Lower leg skin (tissue), 4 donors: ENCODE data around the gene FOXL3. TPM values are rescaled to one million over a fixed set of nuclear protein-coding genes. Genes with fewer than 3 reads are reported as not detected.
"Not testable (repeated sequence)": the region's sequence is repeated elsewhere in the genome, so short reads cannot be mapped to it uniquely, and the experiment has no call there.

Source experiments
- DNase-seq, 2 donors: peaks; one replicate each; pipeline ENCODE4 v3.0.0-alpha.2; 2019; ENCODE audit warnings: low spot score in 2 of 2
- H3K4me3 ChIP-seq: fragments of 200-600 bp; sonication (generic); 2 replicates; pipeline ENCODE4 v1.5.1; 2017; ENCODE audit warnings: mild to moderate bottlenecking, low read depth; ENCODE audit not compliant: poor library complexity, severe bottlenecking
- POLR2A ChIP-seq, 2 donors: fragments of 450-650 bp; IDR thresholded peaks; one replicate each; pipeline ENCODE4 v1.6.1; 2016 to 2017; ENCODE audit warnings: antibody characterized with exemption in 2 of 2, mild to moderate bottlenecking in 1 of 2, moderate library complexity in 1 of 2
- WGBS, 2 donors: methylation state at CpG; one replicate each; pipeline ENCODE4 v1.1.5; 2018; 5-methylcytosine and 5-hydroxymethylcytosine counted together
- intact Hi-C: fragments of 100-400 bp; cut with DNase I; formaldehyde crosslinking; loops from one replicate; pipeline ENCODE4 v1.15.0; 2023; ENCODE audit warnings: low total_unique reads
- total RNA-seq, 4 donors: library from RNA; depleted of rRNA; stranded (reverse); fragments of >200 nt; gene quantifications; one replicate each; pipeline ENCODE4 v1.1.0, GENCODE V29; 2016
- TF ChIP-seq, protein P1 (sequence below), 3 donors: fragments of 450-650 bp; IDR thresholded peaks; one replicate each; pipeline ENCODE4 v1.5.1; 2016; ENCODE audit warnings: antibody characterized with exemption in 3 of 3, mild to moderate bottlenecking in 3 of 3, moderate library complexity in 2 of 3

The FOXL3 gene
- total RNA-seq, 4 donors from 2014 or later: not detected

DNA sequence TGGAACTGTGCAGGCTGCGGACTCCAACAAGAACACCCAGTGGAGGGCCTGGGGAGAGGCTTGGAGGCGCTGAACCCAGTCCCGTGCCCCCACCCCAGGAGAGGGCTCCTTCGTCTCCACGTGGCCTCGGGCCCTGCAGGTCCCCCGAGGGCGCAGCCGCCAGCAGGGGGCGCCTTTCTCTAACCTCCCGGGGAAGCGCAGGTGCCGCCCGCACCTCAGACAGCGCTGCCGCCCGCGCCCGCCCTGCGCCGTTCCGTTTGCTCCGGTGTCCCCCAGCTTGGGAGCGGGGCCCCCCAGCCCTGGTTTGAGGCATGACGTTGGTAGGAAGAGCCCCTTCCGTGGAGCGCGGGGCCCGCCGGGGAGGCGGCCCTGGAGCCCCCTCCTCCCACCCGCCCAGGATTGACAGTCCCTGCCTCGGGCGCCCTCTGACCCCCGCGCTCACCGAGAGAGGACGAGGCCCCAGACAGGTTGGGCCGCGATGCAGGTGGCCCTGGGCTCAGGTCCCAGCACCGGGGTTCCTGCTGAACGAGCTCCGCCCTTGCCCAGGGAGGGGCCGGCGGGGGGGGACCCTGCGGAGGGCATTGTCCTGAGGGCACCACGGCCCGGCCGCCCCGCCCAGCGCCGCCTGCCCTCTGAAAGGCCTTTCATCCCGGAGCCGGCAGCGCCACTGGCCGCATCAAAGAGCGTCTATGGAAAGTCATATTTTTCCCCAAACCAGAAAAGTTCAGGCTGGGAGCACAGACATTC lies 42.8 kb downstream of the FOXL3 start:
- intact Hi-C loops: no loop called here
- peak; percentile 45 to 93 for DNase-seq
- no peak overlapping the region for H3K4me3 ChIP-seq
- 2 to 6% methylated on average over 16 to 26 of the region's 57 CpGs for WGBS, 2 donors
- no peak for TF ChIP-seq POLR2A (IDR thresholded peaks at IDR 0.05)
- TF ChIP-seq, protein P1, sequence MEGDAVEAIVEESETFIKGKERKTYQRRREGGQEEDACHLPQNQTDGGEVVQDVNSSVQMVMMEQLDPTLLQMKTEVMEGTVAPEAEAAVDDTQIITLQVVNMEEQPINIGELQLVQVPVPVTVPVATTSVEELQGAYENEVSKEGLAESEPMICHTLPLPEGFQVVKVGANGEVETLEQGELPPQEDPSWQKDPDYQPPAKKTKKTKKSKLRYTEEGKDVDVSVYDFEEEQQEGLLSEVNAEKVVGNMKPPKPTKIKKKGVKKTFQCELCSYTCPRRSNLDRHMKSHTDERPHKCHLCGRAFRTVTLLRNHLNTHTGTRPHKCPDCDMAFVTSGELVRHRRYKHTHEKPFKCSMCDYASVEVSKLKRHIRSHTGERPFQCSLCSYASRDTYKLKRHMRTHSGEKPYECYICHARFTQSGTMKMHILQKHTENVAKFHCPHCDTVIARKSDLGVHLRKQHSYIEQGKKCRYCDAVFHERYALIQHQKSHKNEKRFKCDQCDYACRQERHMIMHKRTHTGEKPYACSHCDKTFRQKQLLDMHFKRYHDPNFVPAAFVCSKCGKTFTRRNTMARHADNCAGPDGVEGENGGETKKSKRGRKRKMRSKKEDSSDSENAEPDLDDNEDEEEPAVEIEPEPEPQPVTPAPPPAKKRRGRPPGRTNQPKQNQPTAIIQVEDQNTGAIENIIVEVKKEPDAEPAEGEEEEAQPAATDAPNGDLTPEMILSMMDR (IDR thresholded peaks at IDR 0.05): peak in 1 of 3 donors; percentile 45

DNA sequence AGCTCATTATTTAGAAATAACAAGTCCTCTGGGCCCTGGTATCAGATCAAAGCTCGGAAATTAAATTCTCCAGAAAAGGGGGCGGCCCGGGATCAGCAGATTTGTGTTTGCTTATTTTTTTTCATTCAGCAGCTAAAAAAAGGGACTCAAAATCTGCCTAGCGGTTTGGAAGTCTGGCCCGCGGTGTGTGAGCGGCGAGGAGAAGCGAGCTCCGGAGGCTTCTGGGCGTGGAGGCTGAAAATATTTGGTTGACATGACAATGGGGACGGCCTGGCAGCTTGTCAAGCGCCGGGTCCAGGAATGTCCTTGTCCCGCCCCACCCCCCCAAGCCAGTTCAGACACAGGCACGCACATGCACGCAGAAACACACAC lies 43.4 kb downstream of the FOXL3 start:
- intact Hi-C loops: no loop called here
- WGBS, 2 donors: 11 to 21% methylated on average over 17 of the region's 17 CpGs
- TF ChIP-seq POLR2A (IDR thresholded peaks at IDR 0.05): no peak
- TF ChIP-seq, protein P1 (IDR thresholded peaks at IDR 0.05): no peak
- H3K4me3 ChIP-seq: no peak overlapping the region
- no peak for DNase-seq

DNA sequence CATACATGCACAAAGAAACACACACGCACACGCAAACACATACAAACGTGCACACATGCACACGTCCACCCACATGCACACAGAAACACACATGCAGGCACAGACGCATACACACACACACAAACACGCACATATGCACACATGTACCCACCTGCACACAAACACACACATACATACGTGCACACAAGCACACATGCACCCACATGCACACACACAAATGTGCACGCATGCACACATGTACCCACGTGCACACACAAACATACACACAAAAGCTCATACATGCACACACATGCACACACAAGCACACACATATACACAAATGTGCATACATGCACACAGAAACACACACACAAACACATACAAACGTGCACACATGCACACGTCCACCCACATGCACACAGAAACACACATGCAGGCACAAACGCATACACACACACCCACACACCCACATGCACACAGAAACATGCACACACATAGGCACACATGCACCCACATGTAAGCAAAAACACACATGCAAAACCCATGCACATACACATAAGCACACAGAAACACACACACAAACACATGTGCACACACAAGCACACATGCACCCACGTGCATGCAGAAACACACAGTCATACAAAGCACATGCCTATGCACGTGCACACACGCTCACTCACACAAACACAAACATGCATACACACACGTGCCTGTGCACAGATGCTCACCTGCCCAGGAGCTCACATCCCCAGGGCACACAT lies 44.8 kb downstream of the FOXL3 start:
- WGBS, 2 donors: 93% methylated on average over 16 of the region's 16 CpGs
- intact Hi-C loops: no loop called here

DNA sequence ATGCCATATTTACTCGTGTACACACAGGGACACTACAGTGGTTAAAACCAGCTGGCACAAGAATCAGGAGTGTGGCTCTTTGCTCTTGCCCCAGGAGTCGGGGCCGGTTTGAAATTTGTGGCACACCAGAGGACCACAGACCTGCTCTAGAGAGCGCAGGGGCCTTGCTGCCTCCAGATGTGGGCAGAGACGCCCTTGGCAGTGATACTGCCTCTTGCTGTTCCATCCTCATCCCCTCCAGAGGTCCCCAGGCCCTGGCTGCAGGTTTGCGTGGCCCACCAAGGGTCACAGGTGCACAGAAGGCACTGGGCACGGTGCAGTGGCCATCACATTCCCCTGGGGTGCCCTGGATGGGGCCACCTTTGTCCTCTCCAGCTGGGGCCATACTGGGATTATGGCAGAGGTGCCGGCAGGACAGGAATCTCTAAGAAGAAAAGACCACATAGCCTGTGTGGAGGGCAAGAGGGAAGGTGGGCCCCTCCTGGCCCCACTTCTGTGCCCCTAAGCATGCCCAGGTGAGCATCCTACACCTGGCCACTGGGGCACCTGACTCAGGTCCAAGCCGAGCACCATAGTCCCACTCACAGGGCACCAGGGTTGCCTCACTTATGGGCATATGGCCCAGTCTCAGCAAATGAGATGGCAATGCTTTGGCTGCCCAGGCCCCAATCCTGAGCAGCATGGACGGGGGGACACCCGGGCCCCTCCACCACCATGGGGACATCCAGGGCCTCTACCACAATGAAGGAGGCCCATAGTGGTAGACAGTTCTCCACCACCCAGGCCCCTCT lies 45.6 kb downstream of the FOXL3 start:
- no peak for DNase-seq
- intact Hi-C loops: no loop called here
- 82 to 86% methylated on average over 9 to 11 of the region's 11 CpGs for WGBS, 2 donors
- TF ChIP-seq, protein P1 (IDR thresholded peaks at IDR 0.05): no peak
- TF ChIP-seq POLR2A (IDR thresholded peaks at IDR 0.05): no peak
- H3K4me3 ChIP-seq: no peak overlapping the region

More for the DNA sequence above, 44.8 kb downstream of the FOXL3 start:
- TF ChIP-seq POLR2A (IDR thresholded peaks at IDR 0.05): no peak
- TF ChIP-seq, protein P1 (IDR thresholded peaks at IDR 0.05): no peak
- no peak for DNase-seq
- no peak overlapping the region for H3K4me3 ChIP-seq

DNA sequence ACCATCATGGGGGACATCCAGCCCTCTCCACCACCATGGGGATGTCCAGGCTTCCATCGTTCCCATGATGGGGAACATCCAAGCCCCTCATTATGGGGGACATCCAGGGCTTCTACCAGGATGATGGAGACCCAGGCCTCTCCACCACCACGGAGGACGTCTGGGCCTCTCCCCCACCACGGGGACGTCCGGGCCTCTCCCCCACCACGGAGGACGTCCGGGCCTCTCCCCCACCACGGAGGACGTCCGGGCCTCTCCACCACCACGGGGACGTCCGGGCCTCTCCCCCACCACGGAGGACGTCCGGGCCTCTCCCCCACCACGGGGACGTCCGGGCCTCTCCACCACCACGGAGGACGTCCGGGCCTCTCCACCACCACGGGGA lies 46.2 kb downstream of the FOXL3 start:
- 90 to 95% methylated on average over 11 to 25 of the region's 25 CpGs for WGBS, 2 donors
- DNase-seq, H3K4me3 ChIP-seq, intact Hi-C loops: not testable (repeated sequence)
